DMS79 (cell line): ENCODE measurements around the gene L1CAM.
A peak's percentile ranks its signal among the peaks of the same experiment; 100 is the strongest.

Experiments
- DNase-seq: peaks from one replicate; lab custom pipeline; 2025; lab: John Stamatoyannopoulos, UW

The L1CAM gene

DNA sequence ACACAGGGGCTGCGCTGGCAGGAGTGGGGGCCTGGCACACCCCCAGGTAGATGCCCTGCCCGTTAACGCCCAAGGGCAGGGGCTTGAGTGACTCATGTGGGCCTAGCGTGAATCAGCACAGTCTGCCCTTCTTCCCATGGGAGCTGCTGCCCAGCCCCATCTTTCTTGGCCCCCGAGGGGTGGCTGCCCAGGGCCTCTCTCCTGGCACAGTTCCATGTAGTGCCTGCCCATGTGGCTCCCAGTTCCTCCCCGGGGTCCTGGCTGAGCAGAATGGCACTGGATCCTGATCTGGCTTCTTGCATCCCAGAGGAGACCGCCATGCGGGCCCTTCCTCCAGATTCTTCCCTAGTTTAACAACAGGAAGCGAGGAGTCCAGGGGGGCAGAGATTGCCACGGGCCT lies 16.4 kb upstream of the L1CAM start:
- no peak for DNase-seq

DNA sequence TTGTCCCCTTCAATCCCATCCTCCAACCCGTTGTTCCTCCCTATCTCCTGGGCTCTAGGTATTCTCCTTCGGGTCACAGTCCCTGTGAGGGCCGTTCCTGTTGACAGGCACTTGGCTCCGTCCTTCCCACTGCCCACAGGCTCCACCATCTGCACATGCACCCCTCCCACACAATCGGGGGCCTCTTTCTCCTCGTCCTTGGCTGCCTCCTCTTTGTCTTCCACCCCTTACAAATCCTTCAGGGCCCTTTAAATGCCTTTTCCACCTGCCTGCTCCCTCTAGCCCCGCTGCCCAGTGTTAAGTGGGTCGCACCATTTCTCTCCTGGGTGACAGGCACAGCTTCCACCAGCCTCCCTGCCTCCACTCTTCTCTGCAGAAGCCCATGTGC lies 15.8 kb upstream of the L1CAM start:
- DNase-seq, result no peak

DNA sequence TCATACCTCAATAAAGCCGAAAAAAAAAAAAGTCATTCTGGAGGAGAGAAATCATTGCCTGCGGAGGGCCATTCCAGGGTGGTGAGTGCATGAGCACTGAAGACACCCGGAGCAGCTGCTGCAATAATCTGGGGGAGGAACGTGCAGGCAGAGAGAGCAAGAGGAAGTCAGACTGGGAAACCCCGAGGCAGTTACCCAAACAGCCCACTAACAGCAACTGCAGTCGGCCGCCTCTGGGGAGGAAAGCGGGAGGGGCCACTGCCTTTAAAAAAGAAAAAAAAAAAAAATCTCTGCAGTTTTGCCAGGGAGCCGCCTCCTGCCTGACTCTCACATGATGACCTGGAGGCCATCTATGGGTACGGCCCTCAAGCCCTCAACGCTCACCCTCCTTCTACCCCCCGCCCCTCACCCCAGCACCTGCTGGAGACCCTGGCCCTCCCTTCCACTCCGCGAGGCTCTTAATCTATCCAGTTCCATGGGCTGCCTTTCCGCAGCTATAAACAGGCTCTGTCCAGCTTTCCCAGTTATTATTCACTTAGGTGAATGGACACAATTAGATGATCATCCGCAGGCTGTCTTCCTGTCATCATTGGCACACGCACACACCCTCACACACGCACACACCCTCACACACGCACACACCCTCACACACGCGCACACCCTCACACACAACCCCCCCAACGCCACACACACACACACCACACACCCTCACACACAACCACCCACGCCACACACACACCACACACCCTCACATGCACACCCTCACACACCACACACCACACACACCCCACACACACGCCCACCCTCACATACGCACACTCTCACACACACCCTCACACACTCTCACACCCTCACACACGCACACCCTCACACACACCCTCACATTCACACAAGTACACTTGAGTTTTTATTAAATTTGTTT lies 15.1 kb upstream of the L1CAM start:
- peak; percentile 23 for DNase-seq

DNA sequence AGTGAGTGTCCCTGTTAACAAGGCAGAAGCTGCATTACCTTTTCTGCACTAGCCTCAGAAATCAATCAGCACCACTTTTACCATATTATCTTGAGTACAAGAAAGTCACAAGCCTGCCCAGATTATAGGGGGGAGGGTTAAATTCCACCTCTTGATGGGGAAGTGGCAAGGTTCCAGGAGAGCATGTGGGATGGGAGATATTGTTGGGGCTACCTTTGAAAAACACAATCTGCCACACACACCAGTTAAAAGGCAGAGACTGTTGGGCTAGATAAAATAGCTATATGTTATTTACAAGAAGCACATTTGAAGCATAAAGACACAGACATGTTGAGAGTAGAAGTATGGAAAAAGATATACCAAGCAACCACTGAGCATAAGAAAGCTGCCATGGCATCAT lies 11.9 kb upstream of the L1CAM start:
- no peak for DNase-seq

DNA sequence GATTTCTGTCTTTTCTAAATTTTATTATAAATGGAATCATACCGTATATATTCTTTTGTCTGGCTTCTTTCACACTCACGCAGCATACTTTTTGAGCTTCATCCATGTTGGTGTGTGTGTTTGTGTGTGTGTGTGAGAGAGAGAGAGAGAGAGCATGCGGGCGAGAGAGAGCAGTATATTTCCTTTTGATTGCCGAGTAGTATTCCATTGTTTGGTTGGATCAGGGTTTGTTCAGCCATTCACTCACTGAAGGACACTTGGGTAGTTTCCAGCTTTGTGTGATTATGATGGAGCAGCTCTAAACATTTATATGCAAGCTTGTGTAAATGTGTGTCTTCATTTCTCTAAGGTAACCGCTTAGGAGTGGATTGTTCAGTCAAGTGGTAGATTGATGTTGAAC lies 3.1 kb upstream of the L1CAM start:
- DNase-seq, result no peak

DNA sequence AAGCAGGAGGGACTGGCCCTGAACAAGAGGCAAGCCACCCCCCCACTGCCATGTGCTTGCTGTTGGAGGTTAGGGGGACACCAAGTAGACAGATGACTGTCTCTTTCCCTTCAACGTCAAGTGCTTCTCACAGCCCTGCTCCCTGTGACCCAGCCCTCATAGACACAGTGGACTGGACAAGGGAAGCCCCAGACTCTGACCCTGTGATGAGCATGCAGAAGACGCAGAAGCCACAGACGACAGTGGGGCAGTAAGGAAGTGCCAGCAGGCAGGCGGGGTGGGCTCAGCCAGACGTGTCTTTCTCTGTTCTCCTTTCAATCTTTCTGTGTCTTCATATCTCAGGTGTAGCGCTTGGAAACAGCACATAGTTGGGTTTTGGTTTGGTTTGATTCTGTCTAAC lies 2.4 kb upstream of the L1CAM start:
- no peak for DNase-seq

DNA sequence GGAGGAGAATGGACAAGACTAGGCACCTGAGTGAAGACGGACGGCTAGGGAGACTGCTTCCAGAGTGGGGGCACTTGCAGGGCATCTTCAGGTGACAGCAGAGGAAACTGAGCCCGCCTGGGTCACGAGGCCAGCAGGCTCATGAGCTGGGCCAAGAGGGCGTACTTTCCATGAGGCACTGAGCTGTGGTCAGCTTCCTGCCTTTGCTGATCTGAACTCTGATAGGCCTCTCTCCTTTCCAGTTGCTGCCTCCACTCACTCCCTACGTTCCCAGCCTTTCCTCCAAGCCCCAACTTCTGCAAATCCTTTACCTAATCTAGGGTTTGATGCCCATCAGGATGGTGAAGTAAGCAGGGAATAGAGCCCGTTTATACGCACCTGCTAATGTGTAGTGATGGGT lies 1.4 kb upstream of the L1CAM start:
- no peak for DNase-seq

DNA sequence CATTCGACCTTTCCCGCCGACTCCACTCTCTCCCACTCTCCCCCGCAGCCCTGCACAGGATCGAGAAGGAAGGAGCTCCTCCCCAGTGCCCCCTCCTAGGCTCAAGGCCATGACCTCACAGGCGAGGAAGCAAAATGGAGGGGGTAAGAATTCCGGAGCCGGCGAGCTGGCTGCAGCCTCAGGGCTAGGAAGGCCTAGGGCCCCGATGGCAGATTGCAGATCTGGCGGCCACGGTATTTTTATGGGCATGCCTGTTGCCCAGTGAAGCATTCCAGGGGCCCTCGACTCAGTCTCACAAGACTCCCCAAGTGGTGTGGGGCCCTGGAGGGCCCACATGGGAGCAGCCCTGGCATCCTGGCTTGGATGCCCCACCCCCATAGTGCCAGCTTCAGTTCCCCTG lies 942 bp upstream of the L1CAM start:
- no peak for DNase-seq

DNA sequence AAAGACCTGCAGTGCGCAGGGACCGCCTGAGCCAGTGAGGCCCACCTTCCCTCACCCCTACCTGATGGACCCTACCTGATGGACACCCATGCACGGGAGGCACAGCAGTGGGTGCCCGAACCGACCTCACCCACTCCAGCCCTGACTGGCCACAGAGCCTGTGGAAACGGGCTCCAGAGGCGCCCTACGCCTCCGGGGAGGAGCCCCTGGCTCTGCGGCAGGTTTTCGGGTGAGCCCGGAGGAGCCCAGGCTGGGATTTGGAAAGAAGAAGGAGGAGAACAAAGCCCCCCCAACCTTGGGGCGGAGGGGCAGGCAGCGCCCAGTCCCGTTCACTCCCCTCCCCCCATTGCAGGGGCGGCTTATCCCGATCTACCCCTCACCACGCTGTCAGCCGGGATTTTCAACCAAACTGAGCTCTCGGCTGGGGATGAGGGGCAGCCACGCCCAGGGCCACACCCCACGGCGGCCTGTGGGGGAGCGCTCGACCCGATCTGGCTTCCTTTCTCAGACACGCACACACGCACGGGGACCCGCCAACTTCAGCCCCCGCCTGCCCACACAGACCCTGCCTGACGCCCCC lies 675 bp downstream of the L1CAM start:
- no peak for DNase-seq

DNA sequence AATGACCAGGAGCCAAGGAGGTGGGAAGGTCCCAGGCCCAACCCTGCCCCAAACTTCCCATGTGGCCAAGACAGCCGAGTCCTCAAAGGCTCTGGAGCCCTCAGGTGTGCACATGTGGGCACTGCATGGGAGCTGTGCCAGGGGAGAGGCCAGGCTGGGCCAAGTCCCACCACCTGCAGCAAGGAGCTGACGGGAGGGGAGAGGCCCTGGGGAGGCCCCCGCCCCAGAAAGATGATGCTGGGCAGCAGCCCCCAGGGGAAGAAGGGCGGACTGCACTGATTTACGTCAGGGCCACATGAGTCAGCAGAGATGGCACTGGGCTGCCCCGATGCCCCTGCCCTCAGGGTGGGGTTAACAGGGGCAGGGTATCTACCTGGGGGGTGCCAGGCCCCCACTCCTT lies 1.4 kb downstream of the L1CAM start:
- peak; percentile 31 for DNase-seq

DNA sequence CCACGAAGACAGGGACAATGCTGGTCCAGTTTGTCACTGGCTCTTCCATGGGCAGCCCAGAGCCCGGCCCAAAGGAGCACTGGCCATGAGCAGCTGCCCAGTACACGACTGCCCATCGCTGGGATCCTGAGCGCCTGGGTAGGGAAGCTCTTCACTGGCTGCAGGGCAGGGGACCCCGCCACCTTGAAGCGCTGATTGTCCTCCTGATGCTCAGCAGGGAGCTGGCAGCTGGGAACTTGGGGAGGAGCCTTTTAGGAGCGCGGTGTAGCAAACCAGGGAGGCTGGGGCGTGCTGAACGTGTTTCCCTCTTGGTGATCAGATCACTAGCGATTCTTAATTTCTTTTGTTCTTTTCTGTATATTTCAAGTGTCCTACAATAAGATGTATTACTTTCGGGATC lies 1.8 kb downstream of the L1CAM start:
- DNase-seq, result no peak

DNA sequence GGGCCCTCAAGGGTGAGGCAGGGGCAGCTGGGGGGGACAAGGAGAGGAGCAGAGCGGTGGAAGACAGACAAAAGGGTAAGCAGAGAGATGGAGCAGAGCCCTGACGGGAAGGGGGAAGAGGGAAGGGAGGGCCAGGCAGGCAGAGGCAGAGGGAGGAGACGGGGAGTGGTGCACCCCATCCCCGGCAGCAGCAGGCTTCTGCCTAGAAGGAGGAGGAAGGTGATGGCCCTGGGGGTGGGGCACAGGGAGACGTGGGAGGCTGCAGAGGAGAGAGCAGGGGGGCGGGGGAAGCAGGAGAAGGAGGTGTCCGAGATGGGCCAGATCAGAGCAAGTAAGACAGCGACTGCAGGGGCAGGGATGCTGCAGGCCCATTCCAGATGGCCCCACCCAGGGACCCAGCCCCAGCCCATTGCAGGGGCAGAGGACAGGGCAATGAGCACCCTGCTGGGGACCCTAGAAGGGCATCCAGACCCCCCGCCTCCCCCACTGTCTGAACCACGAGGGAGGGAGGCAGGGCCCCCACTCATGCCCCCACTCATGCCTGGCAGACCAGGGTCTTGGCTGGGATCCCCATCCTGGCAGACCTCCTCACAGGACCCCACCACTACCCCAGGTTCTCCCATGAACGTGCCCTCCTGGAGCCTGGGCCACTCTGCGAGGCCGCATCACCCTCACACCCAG lies 2.7 kb downstream of the L1CAM start:
- DNase-seq, result no peak

DNA sequence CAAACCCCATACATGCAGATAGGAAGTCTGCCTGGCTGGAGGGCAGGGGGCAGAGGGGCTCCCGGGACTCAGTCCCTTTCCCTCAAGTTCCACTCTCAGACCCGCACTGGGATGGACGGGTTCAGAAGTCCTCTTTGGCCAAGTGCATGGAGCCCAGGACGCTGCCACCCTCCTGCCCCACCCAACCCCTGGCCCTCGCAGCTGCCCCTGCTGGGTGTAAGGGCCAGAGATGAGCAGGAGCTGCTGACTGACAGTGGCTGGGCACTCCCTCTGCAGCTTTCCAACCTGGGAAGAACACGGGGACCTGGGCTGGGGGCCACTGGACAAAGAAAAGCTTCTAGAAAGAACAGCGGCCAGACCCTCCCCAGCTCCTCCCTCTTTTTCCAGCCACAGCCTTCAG lies 3.4 kb downstream of the L1CAM start:
- DNase-seq, result no peak

DNA sequence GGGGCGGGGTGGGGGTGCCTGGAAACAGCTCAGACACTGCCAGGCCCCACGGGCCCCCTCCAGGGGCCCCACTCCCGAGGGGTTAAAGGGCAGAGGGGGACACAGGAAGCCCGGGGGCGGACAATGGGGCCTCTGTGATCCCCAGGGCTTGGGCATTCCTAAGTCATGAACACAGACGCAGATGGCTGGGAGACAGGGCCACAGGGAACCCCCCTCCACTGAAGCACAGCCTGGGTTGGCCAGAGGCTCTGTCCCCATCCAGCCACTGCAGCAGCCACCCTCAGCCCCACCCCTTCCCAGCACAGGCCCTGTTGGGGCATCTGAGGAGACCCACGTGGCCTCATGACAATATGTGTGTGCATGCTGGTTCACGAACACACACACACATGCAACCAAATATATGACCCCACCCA lies 3.9 kb downstream of the L1CAM start:
- no peak for DNase-seq

DNA sequence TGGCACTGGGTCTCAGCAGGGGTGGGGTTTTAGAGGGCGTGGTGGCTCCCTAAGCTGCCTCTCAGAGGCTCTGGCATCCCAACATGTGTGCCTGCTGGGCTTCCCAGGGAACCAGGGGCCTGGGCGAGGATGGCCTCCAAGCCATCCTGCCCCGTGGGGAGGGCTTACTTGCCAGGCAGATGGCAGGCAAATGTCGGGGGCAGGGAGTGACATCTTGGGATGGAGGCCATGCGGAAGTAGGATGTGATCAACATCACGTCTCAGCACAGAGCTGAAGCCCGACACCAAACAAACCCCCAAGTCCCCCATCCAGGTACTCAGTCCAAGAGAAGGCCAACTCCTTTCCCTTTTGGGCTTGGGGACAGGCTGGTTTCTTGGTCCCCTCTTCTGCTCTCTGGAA lies 4.7 kb downstream of the L1CAM start:
- no peak for DNase-seq

DNA sequence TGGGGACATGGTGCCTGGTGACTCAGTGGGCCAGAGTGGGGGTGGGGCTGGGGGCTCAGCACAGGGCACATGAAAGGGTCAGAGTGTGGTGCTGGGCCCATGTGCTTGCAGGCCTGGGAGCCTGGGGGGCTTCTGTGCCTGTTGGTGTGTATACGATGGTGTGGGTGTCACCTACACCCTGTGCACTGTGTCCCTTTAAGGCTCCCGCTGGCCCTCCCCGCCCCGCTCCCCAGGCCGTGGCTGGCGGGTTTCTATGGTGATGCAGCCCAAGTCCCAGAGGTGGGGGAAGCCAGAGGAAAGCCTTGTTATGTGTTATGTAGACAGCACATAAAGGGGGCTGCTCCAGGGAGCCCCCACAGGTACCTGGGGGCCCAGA lies 5.5 kb downstream of the L1CAM start:
- DNase-seq, result no peak

DNA sequence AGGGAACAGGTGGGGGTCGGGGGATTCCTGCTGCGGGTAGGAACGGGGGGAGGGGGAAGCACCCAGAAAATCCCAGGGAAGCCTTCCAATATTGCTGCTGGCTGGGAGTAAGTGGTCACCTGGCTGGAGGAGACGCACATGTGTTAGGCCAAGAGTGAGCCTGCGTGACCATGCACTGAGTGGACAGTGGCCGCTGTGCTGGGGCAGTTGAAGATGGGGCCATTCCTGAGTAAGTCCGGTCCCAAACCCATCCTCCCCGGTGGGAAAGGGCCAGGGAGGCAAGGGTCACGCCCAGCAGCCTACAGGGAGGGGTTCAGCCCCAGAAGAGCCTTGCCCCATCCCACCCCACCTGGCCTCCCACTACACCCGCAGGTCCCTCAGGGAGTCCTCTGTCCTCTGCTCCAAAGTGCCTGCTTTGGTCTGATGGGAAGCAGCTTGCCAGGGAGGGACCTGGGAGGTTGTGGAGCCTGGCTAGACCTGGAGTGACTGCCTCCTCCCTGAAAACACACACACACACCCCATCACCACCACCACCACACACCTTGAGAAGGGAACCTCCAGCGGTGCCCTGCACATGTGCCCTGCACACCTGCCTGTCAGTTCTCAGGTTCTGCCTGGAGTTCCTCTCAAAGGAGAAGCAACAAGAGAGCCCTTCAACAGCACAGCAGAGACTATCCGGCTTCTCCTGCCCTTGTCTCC lies 6.1 kb downstream of the L1CAM start:
- DNase-seq, result no peak

DNA sequence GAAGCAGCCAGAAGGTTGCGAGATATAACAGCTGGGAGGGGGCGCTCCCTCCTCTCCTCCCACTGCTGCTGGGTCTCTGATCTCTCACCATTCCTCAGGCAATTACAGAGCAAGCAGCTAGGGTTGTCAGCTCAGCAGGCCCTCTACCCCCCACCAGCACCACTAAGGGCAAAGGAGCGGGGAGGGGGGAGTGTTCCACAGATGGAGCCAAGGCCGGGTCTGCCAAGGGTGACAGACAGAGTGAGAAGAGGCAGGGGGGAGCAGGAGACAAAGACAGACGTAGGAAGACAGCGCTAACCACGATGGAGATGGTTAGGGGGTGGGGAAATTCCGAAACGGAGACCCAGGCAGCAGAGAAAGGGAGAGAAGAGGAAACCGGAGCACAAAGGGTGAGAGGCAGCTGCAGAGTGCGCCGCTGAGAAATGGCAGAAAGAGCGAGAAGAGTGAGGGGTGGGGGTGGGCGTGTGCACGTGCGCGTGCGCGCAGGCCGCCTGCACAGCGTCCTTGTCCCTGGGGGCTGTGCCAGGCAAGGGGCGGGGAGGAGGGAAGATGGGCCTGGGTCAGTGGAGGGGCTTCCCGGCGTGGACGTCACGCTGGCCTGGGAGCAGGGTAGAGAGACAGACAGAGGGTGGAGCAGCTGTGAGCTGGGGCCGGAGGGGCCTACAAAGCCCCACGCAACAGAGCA lies 6.9 kb downstream of the L1CAM start:
- peak; percentile 63 for DNase-seq

DNA sequence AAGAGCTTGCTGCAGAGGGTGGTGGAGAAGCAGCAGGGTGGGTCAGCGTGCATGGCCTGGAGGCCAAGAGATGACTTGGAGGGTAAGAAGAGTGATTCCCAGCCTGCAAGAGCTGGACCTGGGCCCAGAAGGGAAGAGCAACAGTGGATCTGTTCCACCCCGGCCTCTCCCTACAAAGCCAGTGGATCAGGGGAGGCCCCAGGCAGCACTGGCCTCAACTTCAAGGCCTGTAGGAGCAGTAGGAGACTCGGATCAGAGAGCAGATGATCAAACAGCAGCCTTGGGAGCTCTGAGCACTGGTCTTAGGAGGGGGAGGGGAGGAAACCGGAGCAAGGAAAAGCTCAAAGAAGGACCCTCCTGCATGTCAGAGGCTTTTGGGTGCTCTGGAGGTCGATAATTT lies 7.6 kb downstream of the L1CAM start:
- DNase-seq, result no peak

DNA sequence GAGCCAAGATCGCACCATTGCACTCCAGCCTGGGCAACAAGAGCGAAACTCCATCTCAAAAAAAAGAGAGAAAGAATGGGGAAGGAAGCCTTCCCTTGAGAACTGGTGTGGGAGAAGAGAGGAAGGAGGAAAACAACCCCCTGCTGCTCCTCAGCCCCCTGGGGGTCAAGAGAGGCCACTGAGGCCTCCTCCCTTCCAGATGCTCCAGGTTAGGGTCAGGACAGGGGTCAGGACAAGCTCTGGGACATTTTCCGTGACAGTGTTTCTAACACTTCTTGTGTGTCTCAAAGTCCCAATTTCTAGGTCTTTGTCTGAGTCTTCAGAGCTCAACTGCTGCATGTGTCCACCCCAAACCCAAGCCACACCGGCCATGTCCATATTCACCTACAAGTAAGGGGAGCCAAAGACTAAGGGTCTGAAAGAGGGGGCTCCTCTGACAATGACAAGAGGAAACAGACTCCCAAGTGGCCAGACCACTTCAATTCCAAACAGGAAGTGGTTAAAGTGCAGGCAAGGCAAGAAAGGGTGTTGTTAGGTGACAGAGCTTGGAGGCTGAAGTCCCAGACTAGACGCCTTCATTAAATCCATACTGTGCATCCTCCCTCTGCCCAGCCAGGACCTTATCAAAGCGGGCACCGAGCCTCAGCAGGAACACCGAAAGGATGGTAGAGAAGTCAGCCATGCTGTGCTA lies 8.3 kb downstream of the L1CAM start:
- no peak for DNase-seq

DNA sequence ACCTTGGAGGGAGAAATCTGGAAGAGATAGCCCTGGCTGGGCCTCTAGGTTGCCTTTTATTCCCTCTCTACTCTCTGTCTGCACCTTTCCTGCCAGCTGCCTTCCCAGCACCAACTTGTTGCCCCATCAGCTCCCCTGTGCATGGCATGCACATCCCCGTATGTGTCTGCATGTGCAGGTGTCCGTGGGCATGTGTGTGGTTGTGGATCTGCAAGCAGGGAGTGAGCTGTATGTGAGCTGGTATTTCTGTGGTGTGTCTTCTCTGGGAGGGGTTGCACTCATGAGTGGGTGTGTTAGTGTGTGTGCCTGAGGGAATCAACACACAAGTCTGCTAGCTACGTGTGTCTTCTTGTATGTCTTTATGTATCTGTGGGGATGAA lies 9.9 kb downstream of the L1CAM start:
- no peak for DNase-seq
